Activated naive CD8-positive, alpha-beta T cell treated with anti-CD3 and anti-CD28 coated beads, Interleukin-2, amount 50 U/mL, for 24 hours (primary cell): ENCODE data around the gene SLPI.

ENCODE experiments used
- ATAC-seq: fragments of 150-1000 bp; cut with Tn5 transposase; one replicate; pipeline ENCODE4 v1.10.0; 2021
- DNase-seq: peaks from one replicate; pipeline ENCODE4 v3.0.0; 2021
- H3K27ac Mint-ChIP-seq: one replicate; pipeline ENCODE4 v1.8.0; 2021; ENCODE audit warnings: mild to moderate bottlenecking, mixed read lengths
- H3K27me3 Mint-ChIP-seq: one replicate; pipeline ENCODE4 v1.8.0; 2021; ENCODE audit warnings: mixed read lengths
- H3K36me3 Mint-ChIP-seq: one replicate; pipeline ENCODE4 v1.8.0; 2021; ENCODE audit warnings: low read depth, mixed read lengths
- H3K4me1 Mint-ChIP-seq: one replicate; pipeline ENCODE4 v1.8.0; 2021; ENCODE audit warnings: mixed read lengths
- H3K4me3 Mint-ChIP-seq: one replicate; pipeline ENCODE4 v1.8.0; 2021; ENCODE audit warnings: mild to moderate bottlenecking, moderate library complexity, mixed read lengths
- H3K9me3 Mint-ChIP-seq: one replicate; pipeline ENCODE4 v1.8.0; 2021; ENCODE audit warnings: mixed read lengths

SLPI gene

GRCh38 chr20:45254383-45255262 is at the start of gene SLPI:
Gene SLPI (minus strand): TSS chr20:45254564. CDS start chr20:45254543, 21 bp downstream.
- DNase-seq: no peak
- H3K27ac Mint-ChIP-seq: no peak within 1 kb of the TSS
- no peaks in the 10 kb centered on the region for H3K4me1 Mint-ChIP-seq
- H3K36me3 Mint-ChIP-seq: no peaks in the 10 kb centered on the region
- H3K4me3 Mint-ChIP-seq: no peak within 1 kb of the TSS
- H3K9me3 Mint-ChIP-seq: no peaks in the 10 kb centered on the region
- ATAC-seq: no peak
- peaks cover 30% of the 10 kb centered on the region for H3K27me3 Mint-ChIP-seq

GRCh38 chr20:45303586-45304463 is 49.5 kb upstream of the SLPI start:
- Mint-ChIP-seq H3K4me1 (peaks cover 32% of the 10 kb centered on the region), H3K36me3 (no peaks in the 10 kb centered on the region), H3K9me3 (no peaks in the 10 kb centered on the region), H3K27me3 (peaks cover 49% of the 10 kb centered on the region), H3K4me3 (no peak overlapping the region), H3K27ac (no peak overlapping the region)
- ATAC-seq (peak; percentile 75), DNase-seq (no peak)

- H3K4me1 Mint-ChIP-seq: peaks cover 32% of the 10 kb centered on the region
- no peaks in the 10 kb centered on the region for H3K36me3 Mint-ChIP-seq
- H3K27ac Mint-ChIP-seq: peak overlapping the region; percentile 53
- DNase-seq (no peak), ATAC-seq (peak; percentile 35)
- H3K27me3 Mint-ChIP-seq: peaks cover 36% of the 10 kb centered on the region
- H3K4me3 Mint-ChIP-seq: no peak overlapping the region
- H3K9me3 Mint-ChIP-seq: no peaks in the 10 kb centered on the region
Observed at GRCh38 chr20:45301824-45302271, 47.5 kb upstream of the SLPI start.

- DNase-seq (peak; percentile 63), ATAC-seq (peak; percentile 66)
- no peak overlapping the region for H3K27ac Mint-ChIP-seq
- no peak overlapping the region for H3K4me3 Mint-ChIP-seq
- no peaks in the 10 kb centered on the region for H3K36me3 Mint-ChIP-seq
- H3K4me1 Mint-ChIP-seq: peaks cover 32% of the 10 kb centered on the region
- no peaks in the 10 kb centered on the region for H3K9me3 Mint-ChIP-seq
- H3K27me3 Mint-ChIP-seq: peaks cover 38% of the 10 kb centered on the region
Observed at GRCh38 chr20:45300961-45301360, 46.6 kb upstream of the SLPI start.

- no peaks in the 10 kb centered on the region for H3K9me3 Mint-ChIP-seq
- no peak overlapping the region for H3K4me3 Mint-ChIP-seq
- peaks cover 30% of the 10 kb centered on the region for H3K27me3 Mint-ChIP-seq
- DNase-seq (no peak), ATAC-seq (no peak)
- H3K27ac Mint-ChIP-seq: no peak overlapping the region
- no peaks in the 10 kb centered on the region for H3K36me3 Mint-ChIP-seq
- H3K4me1 Mint-ChIP-seq: peaks cover 31% of the 10 kb centered on the region
Observed at GRCh38 chr20:45299786-45300185, 45.4 kb upstream of the SLPI start.

GRCh38 chr20:45297786-45298497 is 43.6 kb upstream of the SLPI start:
- H3K9me3 Mint-ChIP-seq: no peaks in the 10 kb centered on the region
- H3K4me3 Mint-ChIP-seq: no peak overlapping the region
- H3K27me3 Mint-ChIP-seq: peaks cover 28% of the 10 kb centered on the region
- ATAC-seq (no peak), DNase-seq (no peak)
- H3K36me3 Mint-ChIP-seq: no peaks in the 10 kb centered on the region
- no peak overlapping the region for H3K27ac Mint-ChIP-seq
- peaks cover 21% of the 10 kb centered on the region for H3K4me1 Mint-ChIP-seq

- no peak overlapping the region for H3K27ac Mint-ChIP-seq
- ATAC-seq: no peak
Observed at GRCh38 chr20:45294659-45295058, 40.3 kb upstream of the SLPI start.

GRCh38 chr20:45294003-45294368 is 39.6 kb upstream of the SLPI start:
- Mint-ChIP-seq H3K36me3 (no peaks in the 10 kb centered on the region), H3K4me3 (peak overlapping the region; percentile 70), H3K27ac (no peak overlapping the region), H3K9me3 (no peaks in the 10 kb centered on the region), H3K27me3 (peaks cover 34% of the 10 kb centered on the region), H3K4me1 (peaks cover 8% of the 10 kb centered on the region)
- ATAC-seq (no peak), DNase-seq (no peak)

More at GRCh38 chr20:45294659-45295058, 40.3 kb upstream of the SLPI start:
- DNase-seq: no peak
- Mint-ChIP-seq H3K9me3 (no peaks in the 10 kb centered on the region), H3K36me3 (no peaks in the 10 kb centered on the region), H3K27me3 (peaks cover 35% of the 10 kb centered on the region), H3K4me3 (no peak overlapping the region), H3K4me1 (peaks cover 8% of the 10 kb centered on the region)

GRCh38 chr20:45293041-45294002 is 39.0 kb upstream of the SLPI start:
- peak; percentile 81 for ATAC-seq
- H3K4me3 Mint-ChIP-seq: peak overlapping the region; percentile 70
- H3K27ac Mint-ChIP-seq: no peak overlapping the region
- H3K4me1 Mint-ChIP-seq: peaks cover 8% of the 10 kb centered on the region
- H3K36me3 Mint-ChIP-seq: no peaks in the 10 kb centered on the region
- peaks cover 36% of the 10 kb centered on the region for H3K27me3 Mint-ChIP-seq
- H3K9me3 Mint-ChIP-seq: no peaks in the 10 kb centered on the region
- DNase-seq: peak; percentile 93

- H3K27ac Mint-ChIP-seq: no peak overlapping the region
- H3K27me3 Mint-ChIP-seq: peaks cover 38% of the 10 kb centered on the region
- no peak for ATAC-seq
- no peak overlapping the region for H3K4me3 Mint-ChIP-seq
- H3K9me3 Mint-ChIP-seq: no peaks in the 10 kb centered on the region
- no peaks in the 10 kb centered on the region for H3K36me3 Mint-ChIP-seq
- H3K4me1 Mint-ChIP-seq: peaks cover 8% of the 10 kb centered on the region
- DNase-seq: no peak
Observed at GRCh38 chr20:45292343-45292742, 38.0 kb upstream of the SLPI start.

- peaks cover 38% of the 10 kb centered on the region for H3K27me3 Mint-ChIP-seq
- H3K4me1 Mint-ChIP-seq: peaks cover 8% of the 10 kb centered on the region
- no peak overlapping the region for H3K27ac Mint-ChIP-seq
- ATAC-seq (no peak), DNase-seq (no peak)
- H3K36me3 Mint-ChIP-seq: no peaks in the 10 kb centered on the region
- no peak overlapping the region for H3K4me3 Mint-ChIP-seq
- H3K9me3 Mint-ChIP-seq: no peaks in the 10 kb centered on the region
Observed at GRCh38 chr20:45291526-45291925, 37.2 kb upstream of the SLPI start.

- H3K27ac Mint-ChIP-seq: no peak overlapping the region
- peaks cover 8% of the 10 kb centered on the region for H3K4me1 Mint-ChIP-seq
- DNase-seq (peak; percentile 74), ATAC-seq (peak; percentile 48)
- H3K9me3 Mint-ChIP-seq: no peaks in the 10 kb centered on the region
- H3K36me3 Mint-ChIP-seq: no peaks in the 10 kb centered on the region
- H3K4me3 Mint-ChIP-seq: no peak overlapping the region
- peaks cover 33% of the 10 kb centered on the region for H3K27me3 Mint-ChIP-seq
Observed at GRCh38 chr20:45290677-45291355, 36.5 kb upstream of the SLPI start.
